B cell (primary cell): Measurements from ENCODE around the gene LDLRAD3. TPM values are rescaled to one million over a fixed set of nuclear protein-coding genes. Genes with fewer than 3 reads are reported as not detected.

Source experiments
- ATAC-seq: fragments of 200-7000 bp; cut with Tn5 transposase; one replicate; pipeline ENCODE4 v1.10.0; 2021; ENCODE audit warnings: low read depth, mild to moderate bottlenecking, moderate number of reproducible peaks, moderate library complexity
- CTCF ChIA-PET: fragments of 350-600 bp; sonication (Branson Sonifier 250); formaldehyde crosslinking; loops from one replicate; lab custom pipeline; 2021; ENCODE audit warnings: antibody characterized with exemption, inconsistent platforms; lab: Charles Lee
- POLR2A ChIA-PET: fragments of 350-600 bp; sonication (Branson Sonifier 250); formaldehyde crosslinking; loops from one replicate; lab custom pipeline; 2021; ENCODE audit warnings: antibody characterized with exemption; lab: Charles Lee
- DNase-seq: peaks from one replicate; pipeline ENCODE4 v3.0.0; 2013
- H2AFZ ChIP-seq: 2 replicates; pipeline ENCODE4 v1.6.1; 2012; ENCODE audit warnings: mild to moderate bottlenecking, low read depth, low read length; ENCODE audit not compliant: insufficient read depth, poor library complexity, severe bottlenecking
- H3K27ac ChIP-seq, 2 donors: 1 replicate in 1 of 2; 2 replicates in 1 of 2; pipeline ENCODE4 v1.5.1; 2012 to 2013; ENCODE audit warnings: low read length in 2 of 2, mild to moderate bottlenecking in 2 of 2, moderate library complexity in 1 of 2
- H3K27me3 ChIP-seq, 4 experiments: fragments of 200-600 bp in 1 of 4; sonication (generic) in 1 of 4; replicated peaks in 1 of 4; 1 replicate in 2 of 4; 2 replicates in 2 of 4; pipeline versions ENCODE4 v1.6.1 to v1.7.0; 2013 to 2016; ENCODE audit warnings: low read length in 3 of 4, mild to moderate bottlenecking in 2 of 4, mixed read lengths in 1 of 4, moderate library complexity in 1 of 4; ENCODE audit not compliant: insufficient read depth in 4 of 4, control insufficient read depth in 3 of 4; ENCODE audit errors: control extremely low read depth in 1 of 4
- H3K36me3 ChIP-seq, 2 experiments: replicated peaks in 1 of 2; 1 replicate in 1 of 2; 2 replicates in 1 of 2; pipeline versions ENCODE4 v1.6.1 to v1.7.1; 2013; ENCODE audit warnings: low read length in 1 of 2; ENCODE audit not compliant: insufficient read depth in 2 of 2, control insufficient read depth in 1 of 2; ENCODE audit errors: control extremely low read depth in 1 of 2, extremely low read depth in 1 of 2
- H3K4me1 ChIP-seq, 2 donors: fragments of 200-600 bp in 1 of 2; sonication (generic) in 1 of 2; 1 replicate in 1 of 2; 2 replicates in 1 of 2; pipeline versions ENCODE4 v1.5.1 to v1.6.1; 2013 to 2017; ENCODE audit warnings: low read length in 2 of 2; ENCODE audit not compliant: control insufficient read depth in 2 of 2, insufficient read depth in 2 of 2
- H3K4me2 ChIP-seq: replicated peaks from 2 replicates; pipeline ENCODE3; 2012; ENCODE audit warnings: mild to moderate bottlenecking, low read depth, low read length; ENCODE audit not compliant: poor library complexity, severe bottlenecking
- H3K4me3 ChIP-seq, 5 experiments: fragments of 200-600 bp in 1 of 5; sonication (generic) in 1 of 5; 1 replicate in 3 of 5; 2 replicates in 2 of 5; pipeline versions ENCODE4 v1.5.1 to v1.7.0; 2011 to 2016; ENCODE audit warnings: low read length in 4 of 5, mild to moderate bottlenecking in 4 of 5, low read depth in 2 of 5, control low read depth in 1 of 5, moderate library complexity in 1 of 5; ENCODE audit not compliant: insufficient read depth in 1 of 5; ENCODE audit errors: control extremely low read depth in 1 of 5, extremely low read depth in 1 of 5
- H3K79me2 ChIP-seq: fragments of 200-600 bp; sonication (generic); one replicate; pipeline ENCODE4 v1.6.0; 2016; ENCODE audit warnings: low read length; ENCODE audit not compliant: control insufficient read depth, insufficient read depth
- H3K9ac ChIP-seq: fragments of 200-600 bp; sonication (generic); 2 replicates; pipeline ENCODE4 v1.6.1; 2017; ENCODE audit warnings: mild to moderate bottlenecking, low read length, moderate library complexity
- H3K9me3 ChIP-seq, 3 donors: one replicate each; pipeline versions ENCODE4 v1.6.1 to v1.7.1; 2013; ENCODE audit warnings: low read length in 2 of 3; ENCODE audit not compliant: control insufficient read depth in 2 of 3, insufficient read depth in 1 of 3; ENCODE audit errors: control extremely low read depth in 1 of 3
- H4K20me1 ChIP-seq: 2 replicates; pipeline ENCODE4 v1.6.0; 2012; ENCODE audit warnings: mild to moderate bottlenecking, low read length; ENCODE audit not compliant: insufficient read depth, control insufficient read depth, poor library complexity, severe bottlenecking
- H3K27ac Mint-ChIP-seq: one replicate; pipeline ENCODE4 v1.8.0; 2021; ENCODE audit warnings: mixed read lengths
- H3K27me3 Mint-ChIP-seq: one replicate; pipeline ENCODE4 v1.8.0; 2021; ENCODE audit warnings: mixed read lengths
- H3K4me1 Mint-ChIP-seq: one replicate; pipeline ENCODE4 v1.8.0; 2021; ENCODE audit warnings: mixed read lengths
- H3K4me3 Mint-ChIP-seq: one replicate; pipeline ENCODE4 v1.8.0; 2021; ENCODE audit warnings: mixed read lengths
- H3K9me3 Mint-ChIP-seq: one replicate; pipeline ENCODE4 v1.8.0; 2022; ENCODE audit warnings: mixed read lengths; ENCODE audit not compliant: insufficient read depth
- EZH2 ChIP-seq: IDR thresholded peaks from 2 replicates; pipeline ENCODE4 v1.6.1; 2012; ENCODE audit warnings: borderline replicate concordance, low read depth, mild to moderate bottlenecking, moderate library complexity, low read length; ENCODE audit not compliant: insufficient read depth, poor library complexity, severe bottlenecking
- WGBS: methylation state at CpG from one replicate; pipeline ENCODE4 v1.1.5; 2013; ENCODE audit warnings: missing lambda C conversion rate; ENCODE audit not compliant: insufficient coverage; 5-methylcytosine and 5-hydroxymethylcytosine counted together
- intact Hi-C: fragments of 100-400 bp; cut with micrococcal nuclease; formaldehyde crosslinking; loops from one replicate; pipeline ENCODE4 v1.10.0; 2022
- polyA plus RNA-seq: library from polyadenylated mRNA; depleted of rRNA; stranded (reverse); fragments of >200 nt; gene quantifications from 2 replicates; pipeline ENCODE4 v1.2.3, GENCODE V29; 2012
- total RNA-seq, 2 donors: library from RNA; stranded (reverse); fragments of 120-200 nt in 1 of 2; gene quantifications; 1 replicate in 1 of 2; 2 replicates in 1 of 2; pipeline versions ENCODE4 v1.2.3 to v1.2.4, GENCODE V29; 2013 to 2022
- TF ChIP-seq, protein P1 (sequence below): fragments of 200-600 bp; IDR thresholded peaks from one replicate; pipeline ENCODE4 v1.8.0; 2022; ENCODE audit warnings: antibody characterized with exemption, mild to moderate bottlenecking

Gene LDLRAD3
- total and polyA plus RNA-seq, 2 donors (not counting 1 experiment from before 2014, with no cell fraction given) = 0.01 TPM; not detected in 1

- Mint-ChIP-seq H3K9me3 (peaks cover 4% of the 10 kb centered on the region), H3K27me3 (peaks cover 21% of the 10 kb centered on the region), H3K27ac (no peak overlapping the region), H3K4me1 (no peaks in the 10 kb centered on the region), H3K4me3 (no peak overlapping the region)
- H3K79me2 ChIP-seq = no peaks in the 10 kb centered on the region
- no peaks in the 10 kb centered on the region for H3K9me3 ChIP-seq
- intact Hi-C loops = no loop called here
- TF ChIP-seq, protein P1, sequence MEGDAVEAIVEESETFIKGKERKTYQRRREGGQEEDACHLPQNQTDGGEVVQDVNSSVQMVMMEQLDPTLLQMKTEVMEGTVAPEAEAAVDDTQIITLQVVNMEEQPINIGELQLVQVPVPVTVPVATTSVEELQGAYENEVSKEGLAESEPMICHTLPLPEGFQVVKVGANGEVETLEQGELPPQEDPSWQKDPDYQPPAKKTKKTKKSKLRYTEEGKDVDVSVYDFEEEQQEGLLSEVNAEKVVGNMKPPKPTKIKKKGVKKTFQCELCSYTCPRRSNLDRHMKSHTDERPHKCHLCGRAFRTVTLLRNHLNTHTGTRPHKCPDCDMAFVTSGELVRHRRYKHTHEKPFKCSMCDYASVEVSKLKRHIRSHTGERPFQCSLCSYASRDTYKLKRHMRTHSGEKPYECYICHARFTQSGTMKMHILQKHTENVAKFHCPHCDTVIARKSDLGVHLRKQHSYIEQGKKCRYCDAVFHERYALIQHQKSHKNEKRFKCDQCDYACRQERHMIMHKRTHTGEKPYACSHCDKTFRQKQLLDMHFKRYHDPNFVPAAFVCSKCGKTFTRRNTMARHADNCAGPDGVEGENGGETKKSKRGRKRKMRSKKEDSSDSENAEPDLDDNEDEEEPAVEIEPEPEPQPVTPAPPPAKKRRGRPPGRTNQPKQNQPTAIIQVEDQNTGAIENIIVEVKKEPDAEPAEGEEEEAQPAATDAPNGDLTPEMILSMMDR = no peak
- TF ChIP-seq EZH2 = no peak
- H3K9ac ChIP-seq = no peak overlapping the region
- CTCF ChIA-PET = no interaction called here
- POLR2A ChIA-PET = no interaction called here
- no peak overlapping the region for H3K4me2 ChIP-seq
- H3K4me3 ChIP-seq = no peak overlapping the region
- no peaks in the 10 kb centered on the region for H3K4me1 ChIP-seq
- no peak overlapping the region for H3K27ac ChIP-seq
- no peaks in the 10 kb centered on the region for H3K36me3 ChIP-seq
- H4K20me1 ChIP-seq = no peaks in the 10 kb centered on the region
- no peak overlapping the region for H2AFZ ChIP-seq
- 78% methylated on average over 1 of the region's 3 CpGs for WGBS
- ATAC-seq = no peak
- no peak for DNase-seq
- no peaks in the 10 kb centered on the region for H3K27me3 ChIP-seq
Measured at GRCh38 chr11:35909511-35910265, 34.2 kb upstream of the LDLRAD3 start.

GRCh38 chr11:35911013-35911412 is 32.8 kb upstream of the LDLRAD3 start:
- no peak for ATAC-seq
- no peak for DNase-seq
- H3K27ac ChIP-seq = no peak overlapping the region
- no peaks in the 10 kb centered on the region for H3K4me1 Mint-ChIP-seq
- no peak overlapping the region for H3K27ac Mint-ChIP-seq
- no peak overlapping the region for H3K4me2 ChIP-seq
- no peaks in the 10 kb centered on the region for H3K36me3 ChIP-seq
- WGBS = 86% methylated on average over 6 of the region's 6 CpGs
- CTCF ChIA-PET = no interaction called here
- H3K79me2 ChIP-seq = no peaks in the 10 kb centered on the region
- no peak overlapping the region for H2AFZ ChIP-seq
- no peak overlapping the region for H3K9ac ChIP-seq
- no peak overlapping the region for H3K4me3 ChIP-seq
- no peaks in the 10 kb centered on the region for H3K9me3 ChIP-seq
- TF ChIP-seq EZH2 = no peak
- TF ChIP-seq, protein P1 = no peak
- no peaks in the 10 kb centered on the region for H4K20me1 ChIP-seq
- no peaks in the 10 kb centered on the region for H3K4me1 ChIP-seq
- no peak overlapping the region for H3K4me3 Mint-ChIP-seq
- no peaks in the 10 kb centered on the region for H3K27me3 ChIP-seq
- intact Hi-C loops = no loop called here
- peaks cover 4% of the 10 kb centered on the region for H3K9me3 Mint-ChIP-seq
- H3K27me3 Mint-ChIP-seq = peaks cover 16% of the 10 kb centered on the region
- POLR2A ChIA-PET = no interaction called here
